H1 (cell line): ENCODE data around the gene AGR3.

Experiments used
- TF ChIP-seq, protein P1 (sequence below), 3 experiments: IDR thresholded peaks; 1 replicate in 2 of 3; 2 replicates in 1 of 3; pipeline versions ENCODE4 v1.5.1 to v1.6.1; 2011; ENCODE audit warnings: low read length in 3 of 3, mild to moderate bottlenecking in 3 of 3, inconsistent platforms in 2 of 3, low read depth in 1 of 3, moderate library complexity in 1 of 3; ENCODE audit not compliant: insufficient read depth in 1 of 3; ENCODE audit errors: control extremely low read depth in 1 of 3
- TF ChIP-seq, protein P2 (sequence below): IDR thresholded peaks from 2 replicates; pipeline ENCODE4 v1.6.1; 2012; ENCODE audit warnings: inconsistent platforms

DNA sequence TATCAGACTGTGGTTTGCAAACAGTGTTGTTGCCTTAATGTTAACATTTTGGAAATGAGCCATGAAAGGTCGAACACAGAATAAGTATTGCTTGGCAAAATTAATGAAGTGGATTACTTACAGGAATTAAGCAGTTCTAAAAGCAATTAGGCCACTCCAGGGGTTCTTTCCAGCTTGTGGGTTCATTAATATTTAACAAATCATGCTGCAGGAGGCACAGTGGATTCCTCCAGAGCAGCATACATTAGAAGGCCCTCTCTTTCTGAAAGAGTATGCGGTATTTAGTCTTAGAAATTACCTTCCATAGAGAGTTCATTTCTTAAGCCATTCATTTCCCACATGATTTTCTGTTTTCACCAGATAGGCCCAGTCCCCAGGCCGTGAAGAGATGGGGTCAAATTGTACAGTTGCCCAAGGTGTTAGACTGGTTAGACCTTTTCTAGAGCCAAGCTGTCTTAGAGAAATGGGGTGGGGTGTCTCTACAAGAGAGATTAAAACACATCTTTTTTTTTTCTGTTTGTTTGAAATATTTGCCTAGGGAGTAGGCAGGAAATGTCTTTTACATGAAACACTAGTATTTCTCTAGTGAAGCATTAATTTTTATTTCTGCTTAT is 40.0 kb upstream of the AGR3 start:
- TF ChIP-seq, protein P1, sequence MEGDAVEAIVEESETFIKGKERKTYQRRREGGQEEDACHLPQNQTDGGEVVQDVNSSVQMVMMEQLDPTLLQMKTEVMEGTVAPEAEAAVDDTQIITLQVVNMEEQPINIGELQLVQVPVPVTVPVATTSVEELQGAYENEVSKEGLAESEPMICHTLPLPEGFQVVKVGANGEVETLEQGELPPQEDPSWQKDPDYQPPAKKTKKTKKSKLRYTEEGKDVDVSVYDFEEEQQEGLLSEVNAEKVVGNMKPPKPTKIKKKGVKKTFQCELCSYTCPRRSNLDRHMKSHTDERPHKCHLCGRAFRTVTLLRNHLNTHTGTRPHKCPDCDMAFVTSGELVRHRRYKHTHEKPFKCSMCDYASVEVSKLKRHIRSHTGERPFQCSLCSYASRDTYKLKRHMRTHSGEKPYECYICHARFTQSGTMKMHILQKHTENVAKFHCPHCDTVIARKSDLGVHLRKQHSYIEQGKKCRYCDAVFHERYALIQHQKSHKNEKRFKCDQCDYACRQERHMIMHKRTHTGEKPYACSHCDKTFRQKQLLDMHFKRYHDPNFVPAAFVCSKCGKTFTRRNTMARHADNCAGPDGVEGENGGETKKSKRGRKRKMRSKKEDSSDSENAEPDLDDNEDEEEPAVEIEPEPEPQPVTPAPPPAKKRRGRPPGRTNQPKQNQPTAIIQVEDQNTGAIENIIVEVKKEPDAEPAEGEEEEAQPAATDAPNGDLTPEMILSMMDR (IDR thresholded peaks at IDR 0.05; ENCODE audit: control extremely low read depth in 1 of 3, insufficient read depth in 1 of 3, low read depth in 1 of 3, low read length in 3 of 3), result no peak
- TF ChIP-seq, protein P2, sequence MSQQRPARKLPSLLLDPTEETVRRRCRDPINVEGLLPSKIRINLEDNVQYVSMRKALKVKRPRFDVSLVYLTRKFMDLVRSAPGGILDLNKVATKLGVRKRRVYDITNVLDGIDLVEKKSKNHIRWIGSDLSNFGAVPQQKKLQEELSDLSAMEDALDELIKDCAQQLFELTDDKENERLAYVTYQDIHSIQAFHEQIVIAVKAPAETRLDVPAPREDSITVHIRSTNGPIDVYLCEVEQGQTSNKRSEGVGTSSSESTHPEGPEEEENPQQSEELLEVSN, result no peak
